Tibial nerve (tissue), 4 donors: ENCODE data around the gene ADRB1.

Experiments
- EP300 ChIP-seq, 2 donors: sonication (generic); formaldehyde crosslinking; IDR thresholded peaks; one replicate each; pipeline ENCODE4 v1.6.1; 2017; ENCODE audit warnings: antibody characterized with exemption in 2 of 2, mild to moderate bottlenecking in 1 of 2
- TF ChIP-seq, protein P1 (sequence below), 5 experiments: fragments of 200-600 bp in 3 of 5; fragments of 450-650 bp in 2 of 5; sonication (generic) in 3 of 5; IDR thresholded peaks; one replicate each; pipeline ENCODE4 v1.5.1; 2016 to 2019; ENCODE audit warnings: antibody characterized with exemption in 5 of 5, mild to moderate bottlenecking in 3 of 5, moderate library complexity in 2 of 5

GRCh38 chr10:114024876-114025610 lies 18.6 kb upstream of the ADRB1 start:
- TF ChIP-seq, protein P1, sequence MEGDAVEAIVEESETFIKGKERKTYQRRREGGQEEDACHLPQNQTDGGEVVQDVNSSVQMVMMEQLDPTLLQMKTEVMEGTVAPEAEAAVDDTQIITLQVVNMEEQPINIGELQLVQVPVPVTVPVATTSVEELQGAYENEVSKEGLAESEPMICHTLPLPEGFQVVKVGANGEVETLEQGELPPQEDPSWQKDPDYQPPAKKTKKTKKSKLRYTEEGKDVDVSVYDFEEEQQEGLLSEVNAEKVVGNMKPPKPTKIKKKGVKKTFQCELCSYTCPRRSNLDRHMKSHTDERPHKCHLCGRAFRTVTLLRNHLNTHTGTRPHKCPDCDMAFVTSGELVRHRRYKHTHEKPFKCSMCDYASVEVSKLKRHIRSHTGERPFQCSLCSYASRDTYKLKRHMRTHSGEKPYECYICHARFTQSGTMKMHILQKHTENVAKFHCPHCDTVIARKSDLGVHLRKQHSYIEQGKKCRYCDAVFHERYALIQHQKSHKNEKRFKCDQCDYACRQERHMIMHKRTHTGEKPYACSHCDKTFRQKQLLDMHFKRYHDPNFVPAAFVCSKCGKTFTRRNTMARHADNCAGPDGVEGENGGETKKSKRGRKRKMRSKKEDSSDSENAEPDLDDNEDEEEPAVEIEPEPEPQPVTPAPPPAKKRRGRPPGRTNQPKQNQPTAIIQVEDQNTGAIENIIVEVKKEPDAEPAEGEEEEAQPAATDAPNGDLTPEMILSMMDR (IDR thresholded peaks at IDR 0.05) = no peak
- peak in 1 of 2 donors; percentile 46 for TF ChIP-seq EP300 (IDR thresholded peaks at IDR 0.05)
